ENCODE measurements around the gene MIS12. TPM values are rescaled to one million over a fixed set of nuclear protein-coding genes. Genes with fewer than 3 reads are reported as not detected.
A peak's percentile ranks its signal among the peaks of the same experiment; 100 is the strongest.

MIS12 gene
- total RNA-seq, 4 donors from 2014 or later: 8.6 to 20.9 (median 14.3) TPM

DNA sequence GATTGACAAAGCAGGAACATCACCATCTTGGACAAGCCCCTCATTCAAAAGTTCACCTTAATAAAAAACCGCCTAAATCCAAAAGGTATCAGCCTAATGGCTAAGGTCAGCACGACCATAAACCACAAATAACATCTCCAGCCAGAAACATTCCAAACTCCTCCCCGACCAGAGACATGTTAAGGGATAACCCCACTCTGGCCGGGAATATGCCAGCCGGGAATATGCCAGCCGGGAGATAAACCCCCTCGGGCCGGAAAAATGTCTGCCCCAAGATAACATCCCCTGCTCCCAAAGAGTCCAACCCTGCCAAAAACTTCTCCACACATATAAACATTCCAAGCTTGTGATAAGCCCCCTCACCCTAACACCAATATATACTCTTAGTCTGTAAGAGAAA is 18.9 kb upstream of the MIS12 start:
- no peak for TF ChIP-seq EP300 (IDR thresholded peaks at IDR 0.05)
- TF ChIP-seq POLR2AphosphoS5 (IDR thresholded peaks at IDR 0.05): no peak
- TF ChIP-seq, protein P1, sequence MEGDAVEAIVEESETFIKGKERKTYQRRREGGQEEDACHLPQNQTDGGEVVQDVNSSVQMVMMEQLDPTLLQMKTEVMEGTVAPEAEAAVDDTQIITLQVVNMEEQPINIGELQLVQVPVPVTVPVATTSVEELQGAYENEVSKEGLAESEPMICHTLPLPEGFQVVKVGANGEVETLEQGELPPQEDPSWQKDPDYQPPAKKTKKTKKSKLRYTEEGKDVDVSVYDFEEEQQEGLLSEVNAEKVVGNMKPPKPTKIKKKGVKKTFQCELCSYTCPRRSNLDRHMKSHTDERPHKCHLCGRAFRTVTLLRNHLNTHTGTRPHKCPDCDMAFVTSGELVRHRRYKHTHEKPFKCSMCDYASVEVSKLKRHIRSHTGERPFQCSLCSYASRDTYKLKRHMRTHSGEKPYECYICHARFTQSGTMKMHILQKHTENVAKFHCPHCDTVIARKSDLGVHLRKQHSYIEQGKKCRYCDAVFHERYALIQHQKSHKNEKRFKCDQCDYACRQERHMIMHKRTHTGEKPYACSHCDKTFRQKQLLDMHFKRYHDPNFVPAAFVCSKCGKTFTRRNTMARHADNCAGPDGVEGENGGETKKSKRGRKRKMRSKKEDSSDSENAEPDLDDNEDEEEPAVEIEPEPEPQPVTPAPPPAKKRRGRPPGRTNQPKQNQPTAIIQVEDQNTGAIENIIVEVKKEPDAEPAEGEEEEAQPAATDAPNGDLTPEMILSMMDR (IDR thresholded peaks at IDR 0.05): no peak
- no peak for TF ChIP-seq POLR2A (IDR thresholded peaks at IDR 0.05)
- Histone ChIP-seq H3K27ac (no peak overlapping the region), H3K4me1 (peaks cover 0 to 31% (median 13%) of the 10 kb centered on the region in 3 donors), H3K27me3 (no peaks in the 10 kb centered on the region), H3K4me3 (peak overlapping the region; percentile 74 to 75), H3K36me3 (peaks cover 0 to 23% of the 10 kb centered on the region in 2 donors), H3K9me3 (no peaks in the 10 kb centered on the region)
- 2 to 5% methylated on average over 8 of the region's 8 CpGs for WGBS, 2 donors (ENCODE audit: low coverage in 1 of 2)
- no peak for ATAC-seq

DNA sequence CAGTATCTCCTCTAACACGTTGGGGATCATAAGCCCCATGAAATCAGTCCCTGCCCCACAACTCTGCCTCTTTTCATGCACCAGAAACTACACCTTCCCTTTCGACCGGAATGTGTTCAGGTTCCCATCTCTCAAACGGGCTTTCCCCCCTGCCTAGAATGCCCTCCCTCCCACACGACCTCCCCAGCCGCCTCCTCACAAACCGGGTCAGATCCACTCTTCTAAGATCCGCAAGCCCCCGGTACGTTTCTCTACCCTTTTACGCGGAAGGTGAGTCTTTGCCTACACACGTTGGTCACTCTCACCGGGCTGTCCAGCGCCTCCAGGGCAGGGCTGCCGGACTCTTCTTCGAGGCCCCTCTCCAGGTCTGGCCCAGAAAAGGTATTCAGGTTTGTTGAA is 18.3 kb upstream of the MIS12 start:
- peak overlapping the region; percentile 74 to 75 for H3K4me3 ChIP-seq
- H3K27ac ChIP-seq: peak overlapping the region in 3 of 4 donors; percentile 84 to 86 (median 85)
- WGBS, 2 donors (ENCODE audit: low coverage in 1 of 2): 0 to 1% methylated on average over 6 to 12 of the region's 17 CpGs
- H3K9me3 ChIP-seq: no peaks in the 10 kb centered on the region
- peaks cover 0 to 23% of the 10 kb centered on the region in 2 donors for H3K36me3 ChIP-seq
- ATAC-seq: no peak
- peaks cover 0 to 31% (median 13%) of the 10 kb centered on the region in 3 donors for H3K4me1 ChIP-seq
- no peak for TF ChIP-seq POLR2AphosphoS5 (IDR thresholded peaks at IDR 0.05)
- TF ChIP-seq EP300 (IDR thresholded peaks at IDR 0.05): no peak
- TF ChIP-seq, protein P1 (IDR thresholded peaks at IDR 0.05): no peak
- H3K27me3 ChIP-seq: no peaks in the 10 kb centered on the region

DNA sequence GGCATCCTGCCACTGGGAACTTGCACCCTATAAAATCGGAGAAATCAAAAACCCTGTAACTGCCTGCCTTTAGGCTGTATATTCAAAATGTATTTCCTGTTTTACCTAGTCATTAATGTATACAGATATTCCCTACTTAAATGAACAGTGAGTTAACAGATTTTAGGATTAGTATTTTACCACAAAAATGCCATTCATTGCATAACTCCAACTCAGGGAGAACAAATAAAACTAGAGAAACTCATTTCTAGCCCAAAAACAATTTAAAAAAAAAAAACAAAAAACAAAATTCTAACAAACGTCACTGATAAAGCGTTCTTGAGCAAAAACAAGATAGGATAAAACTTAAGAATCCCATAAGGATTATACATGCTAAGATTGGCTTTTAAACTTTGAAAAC is 13.9 kb upstream of the MIS12 start:
- no peak overlapping the region for H3K4me3 ChIP-seq
- no peak for ATAC-seq
- H3K36me3 ChIP-seq: peaks cover 8 to 57% of the 10 kb centered on the region in 2 donors
- 72 to 88% methylated on average over 2 to 3 of the region's 3 CpGs for WGBS, 2 donors (ENCODE audit: low coverage in 1 of 2)
- H3K9me3 ChIP-seq: no peaks in the 10 kb centered on the region
- TF ChIP-seq POLR2A (IDR thresholded peaks at IDR 0.05) (no peak), EP300 (IDR thresholded peaks at IDR 0.05) (no peak), POLR2AphosphoS5 (IDR thresholded peaks at IDR 0.05) (no peak)
- TF ChIP-seq, protein P1 (IDR thresholded peaks at IDR 0.05): no peak
- no peaks in the 10 kb centered on the region for H3K27me3 ChIP-seq
- peaks cover 0 to 15% (median 4%) of the 10 kb centered on the region in 3 donors for H3K4me1 ChIP-seq
- no peak overlapping the region for H3K27ac ChIP-seq

DNA sequence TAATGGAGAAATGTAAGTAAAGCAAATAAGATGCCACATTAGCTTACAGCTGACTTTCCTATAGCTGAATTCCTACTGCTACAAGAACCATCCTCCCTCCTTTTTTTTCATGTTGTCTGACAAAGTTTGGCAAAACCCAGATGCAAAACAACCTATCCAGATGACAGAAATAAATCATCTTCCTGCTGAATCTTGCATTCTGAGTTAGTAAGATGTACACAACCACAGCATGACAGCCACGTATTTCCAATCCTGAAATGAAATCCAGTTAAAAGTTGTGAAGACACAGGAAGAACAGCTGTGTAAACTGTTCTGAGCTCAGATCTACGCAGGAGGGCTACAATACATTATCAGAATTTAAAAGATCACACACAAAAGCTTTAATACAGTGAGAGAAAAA is 12.5 kb upstream of the MIS12 start:
- H3K4me1 ChIP-seq: peaks cover 0 to 6% (median 0%) of the 10 kb centered on the region in 3 donors
- no peak overlapping the region for H3K4me3 ChIP-seq
- H3K27me3 ChIP-seq: no peaks in the 10 kb centered on the region
- TF ChIP-seq POLR2A (IDR thresholded peaks at IDR 0.05) (no peak), EP300 (IDR thresholded peaks at IDR 0.05) (no peak), POLR2AphosphoS5 (IDR thresholded peaks at IDR 0.05) (no peak)
- TF ChIP-seq, protein P1 (IDR thresholded peaks at IDR 0.05): no peak
- H3K27ac ChIP-seq: no peak overlapping the region
- WGBS, 2 donors (ENCODE audit: low coverage in 1 of 2): 75 to 83% methylated on average over 1 to 2 of the region's 2 CpGs
- peaks cover 8 to 71% of the 10 kb centered on the region in 2 donors for H3K36me3 ChIP-seq
- no peaks in the 10 kb centered on the region for H3K9me3 ChIP-seq
- no peak for ATAC-seq

DNA sequence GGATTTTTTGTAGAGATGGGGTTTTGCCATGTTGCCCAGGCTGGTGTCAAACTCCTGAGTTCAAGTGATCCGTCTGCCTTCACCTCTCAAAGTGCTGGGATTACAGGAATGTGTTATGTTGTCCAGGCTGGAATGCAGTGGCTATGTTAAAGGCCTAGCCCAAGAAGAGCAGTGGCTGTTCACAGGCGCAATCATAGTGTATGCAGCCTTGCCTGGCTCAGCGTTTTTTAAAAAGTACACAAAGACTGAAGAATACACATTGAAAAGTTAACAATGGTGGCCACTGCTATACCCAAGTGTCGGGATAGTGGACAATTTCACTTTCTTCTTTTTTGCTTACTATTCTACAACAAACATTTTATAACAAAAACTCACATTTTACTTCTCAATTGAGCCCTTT is 7.4 kb upstream of the MIS12 start:
- peaks cover 7 to 100% of the 10 kb centered on the region in 2 donors for H3K36me3 ChIP-seq
- no peak overlapping the region for H3K4me3 ChIP-seq
- no peak overlapping the region for H3K27ac ChIP-seq
- no peak for ATAC-seq
- H3K4me1 ChIP-seq: peaks cover 0 to 8% (median 0%) of the 10 kb centered on the region in 3 donors
- no peaks in the 10 kb centered on the region for H3K27me3 ChIP-seq
- TF ChIP-seq POLR2A (IDR thresholded peaks at IDR 0.05) (no peak), EP300 (IDR thresholded peaks at IDR 0.05) (no peak), POLR2AphosphoS5 (IDR thresholded peaks at IDR 0.05) (no peak)
- TF ChIP-seq, protein P1 (IDR thresholded peaks at IDR 0.05): no peak
- no peaks in the 10 kb centered on the region for H3K9me3 ChIP-seq
- 89 to 96% methylated on average over 3 to 4 of the region's 4 CpGs for WGBS, 2 donors (ENCODE audit: low coverage in 1 of 2)

Data from gastroesophageal sphincter (tissue), 4 donors.